Measurements from ENCODE around the gene LARGE1.
"Not testable (repeated sequence)": the region's sequence is repeated elsewhere in the genome, so short reads cannot be mapped to it uniquely, and the experiment has no call there.

Gene LARGE1

DNA sequence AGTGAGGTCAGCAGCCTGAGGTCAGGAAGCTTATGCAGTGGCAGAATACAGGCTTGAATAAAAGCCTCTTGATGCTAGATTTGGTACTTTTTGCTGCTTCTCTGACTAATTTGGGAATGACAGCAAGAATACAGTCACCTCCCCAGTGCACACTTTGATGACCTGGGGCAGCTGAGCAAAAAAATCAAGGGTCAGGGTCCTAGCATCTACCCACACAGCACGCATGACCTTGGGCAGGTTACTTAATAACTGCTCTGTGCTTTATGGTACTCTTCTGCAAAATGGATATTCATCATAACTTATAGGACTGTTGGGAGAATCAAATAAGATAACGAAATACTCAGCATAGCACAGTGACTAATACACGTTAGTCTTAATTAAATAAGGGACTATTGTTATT is 518.0 kb downstream of the LARGE1 start:
- no peak for DNase-seq

DNA sequence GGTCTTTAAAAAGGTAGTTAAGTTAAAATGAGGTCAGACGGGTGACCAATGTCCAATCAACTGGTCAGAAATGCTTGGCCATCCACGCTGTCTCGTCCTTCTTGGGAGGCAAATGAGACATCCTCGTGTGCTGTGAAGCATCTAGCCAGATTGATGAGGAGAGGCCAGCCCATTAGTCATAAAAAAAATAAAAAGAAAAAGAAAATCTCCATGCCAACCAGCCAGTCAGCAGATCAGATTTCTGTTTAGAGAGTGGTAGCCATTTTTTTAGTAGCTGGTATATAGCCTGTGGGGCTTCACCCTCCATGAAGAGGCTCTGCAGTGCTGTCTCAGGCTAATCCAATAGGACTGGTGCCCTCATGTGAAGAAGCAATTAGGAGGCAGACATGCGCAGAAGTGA is 519.0 kb downstream of the LARGE1 start:
- peak; percentile 71 for DNase-seq

- no peak for DNase-seq
Observed at GRCh38 chr22:33400891-33401290, 519.4 kb downstream of the LARGE1 start.

DNA sequence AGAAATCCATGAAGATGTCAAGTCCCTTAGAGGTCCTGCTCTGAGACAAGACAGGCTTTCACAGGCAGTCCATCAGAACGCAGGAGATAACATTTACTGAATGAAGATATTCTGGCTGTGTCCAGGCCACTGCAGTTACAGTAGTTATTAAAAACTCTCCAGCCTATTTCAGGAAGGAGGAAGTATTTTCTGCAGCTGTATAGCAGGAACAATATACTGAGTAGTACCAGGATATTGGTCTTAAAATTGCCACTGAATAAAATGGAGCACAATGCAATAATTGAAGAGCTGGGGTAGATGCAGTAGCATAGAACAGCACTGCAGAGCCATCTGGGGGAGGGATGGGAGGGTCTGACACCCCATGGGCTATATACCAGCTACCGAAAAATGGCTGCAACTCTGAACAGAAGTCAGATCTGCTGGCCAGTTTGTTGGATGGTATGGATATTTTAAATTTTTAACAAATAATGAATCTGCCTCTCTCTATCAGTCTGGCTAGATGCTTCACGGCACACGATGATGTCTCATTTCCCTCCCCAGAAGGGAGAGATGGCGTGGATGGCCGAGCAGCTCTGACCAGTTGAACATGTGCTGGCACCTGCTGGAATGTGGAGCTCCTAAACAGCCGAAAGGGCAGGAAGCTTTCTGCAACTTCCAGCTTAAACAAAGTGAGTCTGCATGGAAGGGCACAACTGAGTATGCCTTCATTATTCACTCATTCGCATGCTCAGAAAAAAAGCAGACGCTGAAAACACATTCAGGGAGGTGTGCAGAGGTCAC is 520.0 kb downstream of the LARGE1 start:
- no peak for DNase-seq

- DNase-seq, result peak; percentile 9
Observed at GRCh38 chr22:33397381-33397907, 522.8 kb downstream of the LARGE1 start.

DNA sequence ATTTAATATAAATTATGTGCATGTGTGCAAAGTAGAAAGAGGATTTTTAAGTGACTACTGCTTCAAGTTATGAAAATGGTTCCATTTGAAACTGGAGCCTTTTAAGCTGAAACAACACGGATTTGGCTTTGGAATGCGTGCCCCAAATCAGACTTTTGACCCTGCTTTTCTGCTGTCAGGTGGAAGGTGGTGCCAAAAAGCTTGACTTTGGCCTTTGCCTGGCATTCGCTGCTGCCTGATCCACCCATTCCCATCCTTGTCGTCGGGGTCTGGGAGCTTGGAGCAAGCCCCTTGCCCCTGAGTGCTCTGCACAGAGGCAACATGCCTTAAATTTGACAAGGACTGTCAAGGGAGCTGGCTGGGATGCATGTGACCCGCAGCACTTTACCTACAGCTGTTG is 526.8 kb downstream of the LARGE1 start:
- DNase-seq, result no peak

GRCh38 chr22:33391298-33391697 is 529.0 kb downstream of the LARGE1 start:
- DNase-seq, result no peak

GRCh38 chr22:33389936-33390335 is 530.3 kb downstream of the LARGE1 start:
- peak; percentile 81 for DNase-seq

DNA sequence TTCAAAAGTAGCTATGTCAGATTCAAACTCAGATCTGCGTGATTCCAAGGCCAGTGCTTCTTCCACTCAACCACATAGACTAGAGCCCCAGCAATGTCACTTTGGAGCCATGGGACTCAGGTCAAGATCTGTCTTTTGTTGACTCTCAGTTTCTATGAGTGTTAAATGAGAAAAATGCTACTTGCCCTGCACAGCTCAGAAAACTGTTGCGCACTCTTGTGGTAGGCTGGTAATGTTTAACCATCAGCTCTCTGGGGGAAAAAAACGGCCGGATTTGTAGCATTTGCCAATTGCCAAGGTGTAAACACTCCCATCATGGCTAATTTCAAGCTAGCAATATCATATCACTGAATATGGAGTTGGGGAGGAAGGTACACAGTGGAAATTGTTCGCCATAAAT is 534.0 kb downstream of the LARGE1 start:
- no peak for DNase-seq

DNA sequence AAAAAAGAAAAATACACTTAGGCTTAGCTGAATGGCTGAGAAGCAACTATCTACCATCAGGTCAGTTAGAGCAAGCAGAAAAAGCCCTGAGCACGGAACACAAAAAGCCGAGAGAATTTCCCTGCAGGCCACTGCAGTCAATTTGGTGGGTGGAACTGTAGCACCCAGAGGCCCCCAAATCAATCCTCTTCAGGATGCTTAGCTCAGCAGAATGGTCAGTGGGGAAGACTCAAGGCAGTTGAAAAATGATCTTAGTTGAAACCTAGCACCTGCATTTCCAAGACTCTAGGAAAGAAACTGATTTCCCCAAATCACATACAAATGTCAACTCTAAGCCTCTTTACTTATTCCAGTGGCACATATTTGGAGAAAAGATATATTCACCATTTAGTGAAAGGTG is 534.7 kb downstream of the LARGE1 start:
- DNase-seq, result no peak

GRCh38 chr22:33382436-33382835 is 537.8 kb downstream of the LARGE1 start:
- no peak for DNase-seq

- no peak for DNase-seq
Observed at GRCh38 chr22:33381531-33382406, 538.5 kb downstream of the LARGE1 start.

- peak; percentile 91 for DNase-seq
Observed at GRCh38 chr22:33380789-33381530, 539.3 kb downstream of the LARGE1 start.

GRCh38 chr22:33379836-33380235 is 540.4 kb downstream of the LARGE1 start:
- no peak for DNase-seq

GRCh38 chr22:33372875-33373274 is 547.4 kb downstream of the LARGE1 start:
- DNase-seq, result no peak

- not testable (repeated sequence) for DNase-seq
Observed at GRCh38 chr22:33363256-33363655, 557.0 kb downstream of the LARGE1 start.

- no peak for DNase-seq
Observed at GRCh38 chr22:33362702-33363101, 557.6 kb downstream of the LARGE1 start.

- peak; percentile 42 for DNase-seq
Observed at GRCh38 chr22:33361581-33361980, 558.7 kb downstream of the LARGE1 start.

DNA sequence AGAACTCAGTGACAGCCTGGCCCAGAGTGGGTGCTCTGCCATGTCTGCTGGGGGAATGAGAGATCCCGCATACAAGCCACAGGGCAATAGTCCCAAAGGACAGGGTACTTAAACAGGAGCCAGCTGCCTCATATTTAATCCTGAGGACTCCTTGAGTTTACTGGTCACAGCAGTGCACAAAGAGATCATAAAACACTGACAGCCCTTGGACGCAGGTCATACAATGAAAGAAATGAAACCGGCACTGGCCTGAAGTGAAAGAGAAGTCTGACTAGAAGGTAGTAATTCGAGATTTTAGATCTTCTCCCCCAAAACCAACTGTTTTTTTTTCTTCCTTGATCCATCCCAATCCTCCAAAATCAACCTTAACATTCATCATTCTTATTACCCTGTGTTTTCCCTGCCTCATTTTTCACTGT is 562.3 kb downstream of the LARGE1 start:
- no peak for DNase-seq

- peak; percentile 17 for DNase-seq
Observed at GRCh38 chr22:33354928-33355327, 565.3 kb downstream of the LARGE1 start.

DNA sequence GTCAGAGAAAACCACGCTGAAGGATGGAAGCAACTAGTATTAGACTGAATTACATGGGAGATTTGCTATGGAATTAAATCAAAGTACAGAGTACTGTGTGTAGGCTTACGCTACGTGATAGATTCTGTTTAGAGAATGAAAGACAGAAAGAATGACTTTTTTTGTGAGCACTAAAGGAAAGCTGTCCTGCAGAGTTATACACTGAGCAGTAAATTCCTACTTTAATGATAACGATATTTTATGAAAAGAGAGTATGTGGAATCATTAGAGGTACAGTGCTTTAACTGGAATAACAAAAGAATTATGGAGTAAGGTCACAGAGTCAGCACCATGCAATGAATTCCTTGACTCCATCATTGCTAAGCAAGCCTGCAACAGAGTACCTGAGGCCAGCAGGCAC is 566.8 kb downstream of the LARGE1 start:
- no peak for DNase-seq

GRCh38 chr22:33352768-33353167 is 567.5 kb downstream of the LARGE1 start:
- peak; percentile 6 for DNase-seq

GRCh38 chr22:33350961-33351360 is 569.3 kb downstream of the LARGE1 start:
- DNase-seq, result no peak

Measured in fibroblast of skin of scalp (primary cell).